ENCODE measurements around the gene TSPAN19. TPM values are rescaled to one million over a fixed set of nuclear protein-coding genes. Genes with fewer than 3 reads are reported as not detected.

Gene TSPAN19
- total and polyA plus RNA-seq, 9 of the 15 experiments (the other 6 are each of a cell fraction or from before 2014, with no cell fraction given) = not detected

DNA sequence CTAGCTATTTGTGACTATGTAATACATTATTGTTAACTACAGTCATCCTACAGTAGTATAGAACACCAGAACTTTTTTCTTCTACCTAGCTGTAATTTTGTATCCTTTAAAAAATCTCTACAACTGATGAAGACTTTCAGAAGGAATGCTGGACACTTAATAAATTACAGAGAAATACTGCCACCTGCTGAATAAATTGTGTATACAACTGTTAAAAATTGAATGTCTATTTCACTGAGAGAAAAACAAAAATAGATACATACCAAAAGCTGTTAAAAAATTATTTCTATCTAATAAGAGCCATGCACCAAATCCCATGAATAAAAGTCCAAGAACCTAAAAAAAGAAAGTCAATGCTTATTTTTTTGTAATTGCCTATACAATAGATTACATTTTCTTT is 6.6 kb downstream of the TSPAN19 start:
- DNase-seq (ENCODE audit: extremely low read depth in 1 of 4, low spot score in 3 of 4) (peak in 2 of 4 experiments; percentile 1 to 7), FAIRE-seq (no peak), ATAC-seq (no peak)
- Histone ChIP-seq H3K36me3 (ENCODE audit: control insufficient read depth, insufficient read depth, low read length) (no peaks in the 10 kb centered on the region), H3K9me1 (ENCODE audit: control insufficient read depth, insufficient read depth, low read length) (no peaks in the 10 kb centered on the region), H2AFZ (ENCODE audit: low read depth, low read length) (no peak overlapping the region), H3K4me3 (no peak overlapping the region), H3K27me3 (ENCODE audit: control insufficient read depth in 2 of 2, insufficient read depth in 2 of 2, low read length in 2 of 2) (no peaks in the 10 kb centered on the region), H3K4me2 (ENCODE audit: insufficient read depth, low read length) (no peak overlapping the region), H3K27ac (ENCODE audit: extremely low read depth, low read depth, low read length) (no peak overlapping the region), H4K20me1 (replicated peaks; ENCODE audit: control insufficient read depth, insufficient read depth, low read length) (no peaks in the 10 kb centered on the region), H3K9ac (ENCODE audit: insufficient read depth in 1 of 2, low read depth in 2 of 2, low read length in 2 of 2) (no peak overlapping the region), H3K4me1 (replicated peaks in 1 of 2; ENCODE audit: control insufficient read depth in 2 of 2, insufficient read depth in 2 of 2, low read length in 2 of 2) (no peaks in the 10 kb centered on the region), H3K79me2 (ENCODE audit: control insufficient read depth, insufficient read depth, low read length) (no peaks in the 10 kb centered on the region), H3K9me3 (replicated peaks; ENCODE audit: control insufficient read depth, insufficient read depth, low read depth, low read length) (peaks cover 2% of the 10 kb centered on the region; the same call in 1 of the 2 replicates)
- in situ Hi-C loops (cut with MboI) (no loop called here), intact Hi-C loops (cut with micrococcal nuclease) (loop anchor here (1.0 kb wide), 1 partner anchor 154 kb away; no protein-coding TSS in a partner anchor)
- no peak for TF ChIP-seq SRSF7 (optimal IDR thresholded peaks at IDR 0.05; ENCODE audit: low read depth, low read length)
- peak; percentile 33 to 43; a peak in 2 of 4 replicates for TF ChIP-seq RAD21 (CRISPR knock-in tag; conservative IDR thresholded peaks at IDR 0.05 in 1 of 2, IDR thresholded peaks at IDR 0.05 in 1 of 2)
- TF ChIP-seq REST (IDR thresholded peaks at IDR 0.05; ENCODE audit: borderline replicate concordance) = 0 out of 2 replicates have a peak, but pooled peaks have one; percentile 10
- no peak for TF ChIP-seq REST (CRISPR knock-in tag; IDR thresholded peaks at IDR 0.05; ENCODE audit: low read depth)
- TF ChIP-seq GATA2 (CRISPR knock-in tag; IDR thresholded peaks at IDR 0.05) = no peak
- TF ChIP-seq CTCF (IDR thresholded peaks at IDR 0.05 in 2 of 3, conservative IDR thresholded peaks at IDR 0.05 in 1 of 3; ENCODE audit: insufficient read depth in 2 of 3, low read depth in 1 of 3, low read length in 3 of 3) = peak in 1 of 3 experiments; percentile 36; a peak in 2 of 6 replicates
- POLR2A ChIA-PET = no interaction called here
- no TSS peak for BruUV-seq (replicated peaks)
- CTCF ChIA-PET (ENCODE audit: low intra/inter-chr PET ratio) = interaction anchor here (1.0 to 1.2 kb wide), 2 partner anchors 155 kb away, joined by 3 to 4 read pairs; no protein-coding TSS in a partner anchor

Measured in K562 (cell line).